ENCODE results near the gene PHF21A.

The PHF21A gene

DNA sequence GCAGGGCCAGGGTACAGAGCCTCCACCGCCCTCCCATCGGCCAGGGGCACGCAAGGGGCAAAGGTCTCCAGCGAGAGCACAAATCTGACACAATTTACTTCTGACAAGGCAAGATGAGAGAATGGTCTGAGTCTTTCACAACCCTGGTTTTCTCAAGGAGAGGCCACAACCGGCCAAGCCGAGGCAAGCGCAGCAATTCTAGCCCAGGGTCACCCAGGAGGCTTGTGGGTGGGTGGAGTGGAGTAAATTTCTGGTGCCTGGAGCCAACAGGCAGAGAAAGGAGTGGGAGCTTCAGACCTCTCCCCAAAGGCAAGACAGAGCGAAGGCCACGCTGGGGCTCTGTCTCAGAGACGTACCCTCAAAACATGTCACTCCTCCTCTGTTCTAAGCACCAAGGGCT is 189.5 kb downstream of the PHF21A start:
- no peak for DNase-seq

DNA sequence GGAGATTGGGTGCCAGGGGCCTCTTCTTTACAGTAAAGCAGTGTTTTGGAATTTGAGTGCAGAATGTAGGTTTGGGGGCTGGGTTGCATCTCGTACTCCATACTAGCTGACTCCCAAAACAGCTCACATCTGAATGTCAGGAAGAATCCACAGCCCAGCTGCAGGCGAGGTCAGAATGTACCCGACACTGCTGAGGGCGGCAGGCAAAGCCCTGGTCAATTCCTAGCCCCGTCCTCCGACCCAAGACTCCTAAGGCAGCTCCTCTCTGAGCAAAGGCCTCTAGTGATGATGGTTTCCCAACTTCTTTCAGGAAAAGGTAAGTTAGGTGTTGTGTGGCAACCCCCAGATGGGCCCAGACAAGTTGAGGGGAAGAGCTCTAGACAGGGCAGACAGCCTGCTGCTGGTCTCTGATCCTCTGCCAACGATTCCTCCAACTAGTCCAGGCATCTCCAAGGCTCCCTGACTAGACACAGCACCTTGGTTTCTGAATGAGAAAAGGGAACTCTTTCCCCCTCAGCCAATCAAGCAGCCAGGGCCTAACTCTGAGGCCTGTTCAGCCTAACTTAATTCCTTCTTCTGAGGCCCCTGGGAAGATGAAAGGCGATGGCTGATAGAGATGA is 190.2 kb downstream of the PHF21A start:
- DNase-seq: no peak

DNA sequence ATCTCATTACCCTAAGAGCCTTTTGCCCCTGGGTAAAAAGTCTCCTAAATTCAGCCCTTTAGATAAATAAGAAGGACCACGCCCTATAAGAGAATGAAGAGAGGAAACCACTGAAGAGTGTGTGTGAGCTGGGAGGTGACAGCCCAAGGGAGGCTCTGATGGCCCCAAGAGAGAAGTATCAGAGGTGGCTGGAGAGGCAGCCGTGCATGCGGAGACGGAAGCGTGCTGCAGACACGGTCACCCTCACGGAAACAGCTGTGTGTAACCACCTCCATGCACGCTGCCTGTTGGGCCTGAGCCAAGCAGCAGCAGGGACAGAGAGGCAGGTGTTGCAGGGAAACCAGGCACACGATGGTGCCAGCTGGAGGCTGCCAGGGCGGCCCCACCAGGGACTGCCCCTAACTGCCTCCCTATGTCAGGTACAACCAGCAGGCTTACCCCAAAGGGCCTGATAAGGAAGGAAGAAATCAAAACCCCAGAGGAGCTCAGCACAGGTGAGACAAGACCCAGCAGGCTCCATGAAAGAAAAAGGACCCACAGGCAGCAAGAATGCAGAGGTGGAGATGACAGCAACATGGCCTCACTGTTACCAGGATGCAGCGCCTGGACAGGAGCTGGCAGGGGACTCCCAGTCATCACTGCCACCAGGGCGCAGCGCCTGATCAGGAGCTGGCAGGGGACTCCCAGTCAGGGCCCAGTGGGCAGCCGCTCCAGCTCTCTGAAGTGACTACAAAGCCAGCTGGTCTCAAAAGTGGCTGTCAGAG is 191.0 kb downstream of the PHF21A start:
- DNase-seq: no peak

DNA sequence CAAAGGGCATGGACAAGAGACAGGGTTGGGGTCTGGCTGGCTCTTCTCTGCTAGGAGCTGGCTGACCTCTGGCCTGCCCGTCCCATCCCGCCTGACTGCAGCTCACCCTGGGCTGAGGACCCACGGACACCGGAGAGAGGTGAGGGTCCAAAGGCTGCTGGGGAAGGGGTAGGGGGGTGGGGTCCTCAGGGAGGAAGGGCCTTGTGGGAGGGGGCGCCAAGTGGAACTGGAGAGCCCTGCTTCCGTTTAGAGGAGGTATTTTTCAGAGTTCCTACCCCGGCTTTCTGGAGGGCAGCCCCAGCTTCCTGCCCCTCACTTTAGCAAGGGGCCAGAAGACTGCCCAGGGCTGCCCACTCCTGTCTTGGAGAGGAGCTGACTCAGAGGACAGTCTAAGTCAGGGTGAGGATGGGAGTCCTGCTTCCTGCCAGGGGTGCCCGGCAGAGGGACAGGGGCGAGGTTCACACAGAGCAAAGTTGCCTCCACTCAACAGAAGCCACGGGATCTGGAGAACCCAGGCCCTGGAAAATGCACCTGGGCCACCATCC is 191.7 kb downstream of the PHF21A start:
- DNase-seq: no peak

DNA sequence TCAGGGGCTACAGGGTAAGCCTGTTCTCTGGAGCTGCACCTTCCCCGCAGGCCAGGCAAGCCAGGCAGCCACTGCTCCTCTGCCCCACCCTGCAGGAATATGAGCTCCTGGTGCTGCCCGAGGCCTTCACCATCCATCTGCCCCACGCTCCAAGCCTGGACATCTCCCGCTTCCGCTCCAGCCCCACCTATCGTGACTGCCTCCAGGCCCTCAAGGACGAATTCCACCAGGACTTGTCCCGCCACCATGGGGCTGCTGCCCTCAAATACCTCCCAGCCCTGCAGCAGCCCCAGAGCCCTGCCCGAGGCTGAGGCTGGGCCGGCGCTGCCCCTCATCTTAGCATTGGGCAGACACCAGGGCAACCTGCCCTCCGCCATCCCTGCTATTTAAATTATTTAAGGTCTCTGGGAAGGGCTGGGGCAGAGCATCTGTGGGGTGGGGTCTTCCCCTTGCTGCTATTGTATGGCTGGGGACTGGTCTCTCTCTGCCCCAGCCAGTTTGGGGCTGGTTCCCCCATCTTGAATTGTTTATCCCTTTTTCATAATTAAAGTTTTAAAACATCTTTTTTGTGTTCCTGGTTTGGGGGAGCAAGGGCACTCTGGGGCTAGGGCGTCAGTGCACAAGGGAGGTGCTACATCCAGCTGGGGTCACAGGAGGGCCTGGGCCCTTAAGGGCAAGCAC is 192.6 kb downstream of the PHF21A start:
- DNase-seq: no peak

DNA sequence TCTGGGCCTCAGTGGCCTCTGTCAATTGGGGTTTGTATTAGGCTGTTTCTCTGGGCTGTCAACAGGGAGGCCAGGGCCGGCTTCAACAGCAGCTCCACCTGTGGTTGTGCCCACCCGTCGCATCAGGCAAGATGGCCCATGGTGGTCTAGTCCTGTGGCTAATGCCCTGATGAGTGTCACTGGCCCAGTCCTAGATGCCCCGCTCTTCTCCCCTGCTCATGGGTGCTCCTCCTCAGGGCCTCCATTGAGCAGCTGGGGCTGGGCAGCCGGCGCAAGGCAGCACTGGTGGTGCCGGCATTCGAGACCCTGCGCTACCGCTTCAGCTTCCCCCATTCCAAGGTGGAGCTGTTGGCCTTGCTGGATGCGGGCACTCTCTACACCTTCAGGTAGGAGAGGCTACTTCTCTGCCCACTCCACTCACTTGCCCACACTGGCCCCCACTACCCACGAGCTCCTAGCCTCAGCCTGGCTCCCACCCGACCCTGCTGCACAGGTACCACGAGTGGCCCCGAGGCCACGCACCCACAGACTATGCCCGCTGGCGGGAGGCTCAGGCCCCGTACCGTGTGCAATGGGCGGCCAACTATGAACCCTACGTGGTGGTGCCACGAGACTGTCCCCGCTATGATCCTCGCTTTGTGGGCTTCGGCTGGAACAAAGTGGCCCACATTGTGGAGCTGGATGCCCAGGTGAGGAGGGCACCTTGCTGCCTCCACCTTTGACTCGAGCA is 193.4 kb downstream of the PHF21A start:
- DNase-seq: no peak

DNA sequence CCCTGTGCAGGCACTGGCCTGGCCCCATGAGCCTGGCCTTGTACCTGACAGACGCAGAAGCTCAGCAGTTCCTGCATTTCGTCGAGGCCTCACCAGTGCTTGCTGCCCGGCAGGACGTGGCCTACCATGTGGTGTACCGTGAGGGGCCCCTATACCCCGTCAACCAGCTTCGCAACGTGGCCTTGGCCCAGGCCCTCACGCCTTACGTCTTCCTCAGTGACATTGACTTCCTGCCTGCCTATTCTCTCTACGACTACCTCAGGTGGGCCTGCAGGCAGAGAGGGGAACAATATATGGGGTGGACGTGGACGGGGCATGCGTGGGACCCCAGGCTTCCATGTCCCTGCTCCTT is 193.9 kb downstream of the PHF21A start:
- no peak for DNase-seq

DNA sequence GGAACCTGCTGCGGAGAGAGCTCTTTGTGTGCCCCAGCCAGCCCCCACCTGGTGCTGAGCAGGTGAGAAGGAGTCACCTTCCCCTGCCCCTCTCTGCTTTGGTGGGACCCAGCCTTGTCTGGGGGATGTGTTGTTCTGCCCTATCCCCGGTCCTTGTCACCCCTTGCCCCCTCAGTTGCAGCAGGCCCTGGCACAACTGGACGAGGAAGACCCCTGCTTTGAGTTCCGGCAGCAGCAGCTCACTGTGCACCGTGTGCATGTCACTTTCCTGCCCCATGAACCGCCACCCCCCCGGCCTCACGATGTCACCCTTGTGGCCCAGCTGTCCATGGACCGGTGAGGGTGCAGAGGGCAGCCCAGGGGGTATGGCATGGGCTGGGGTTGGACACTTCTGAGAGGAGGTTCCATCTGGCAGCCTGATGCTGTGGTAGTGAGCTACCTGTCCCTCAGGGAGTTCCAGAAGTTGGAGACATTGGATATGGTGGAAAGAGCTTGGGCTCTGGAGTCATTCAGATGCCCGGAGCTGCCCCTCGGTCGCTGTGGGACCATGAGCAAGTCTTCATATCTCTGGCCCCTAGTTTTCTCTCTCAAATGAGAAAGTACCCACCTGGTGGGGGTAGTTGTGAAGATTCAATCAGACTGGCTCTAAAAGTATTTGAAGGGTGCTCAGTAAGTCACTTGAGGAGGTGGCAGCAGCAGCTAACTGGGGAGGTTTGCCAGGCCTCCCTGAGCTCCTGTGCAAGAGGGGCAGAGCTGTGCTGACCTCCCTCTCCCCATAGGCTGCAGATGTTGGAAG is 194.5 kb downstream of the PHF21A start:
- DNase-seq: no peak

DNA sequence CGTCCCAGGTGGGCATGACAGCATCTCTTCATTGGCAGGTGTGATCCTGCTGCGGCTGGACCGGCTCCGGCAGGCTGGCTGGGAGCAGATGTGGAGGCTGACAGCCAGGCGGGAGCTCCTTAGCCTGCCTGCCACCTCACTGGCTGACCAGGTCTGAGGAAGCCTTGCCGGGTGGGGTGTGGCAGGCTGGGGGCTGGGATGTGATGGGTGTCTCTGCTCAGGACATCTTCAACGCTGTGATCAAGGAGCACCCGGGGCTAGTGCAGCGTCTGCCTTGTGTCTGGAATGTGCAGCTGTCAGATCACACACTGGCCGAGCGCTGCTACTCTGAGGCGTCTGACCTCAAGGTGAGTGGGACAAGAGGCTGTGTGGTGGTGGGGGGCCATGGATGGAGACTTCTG is 195.3 kb downstream of the PHF21A start:
- DNase-seq: no peak

DNA sequence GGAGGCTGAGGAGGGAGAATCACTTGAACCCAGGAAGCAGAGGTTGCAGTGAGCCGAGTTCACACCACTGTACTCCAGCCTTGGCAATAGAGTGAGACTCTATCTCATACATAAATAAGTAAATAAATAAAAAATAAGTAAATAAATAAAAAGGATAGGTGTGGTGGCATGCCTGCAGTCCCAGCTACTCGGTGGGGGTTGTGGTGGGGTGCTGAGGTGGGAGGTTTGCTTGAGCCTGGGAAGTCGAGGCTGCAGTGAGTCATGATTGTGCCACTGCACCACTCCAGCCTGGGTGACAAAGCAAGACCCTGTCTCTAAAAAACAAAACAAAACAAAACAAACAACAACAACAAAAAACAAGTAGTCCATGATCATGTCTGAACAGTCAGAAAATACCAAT is 195.7 kb downstream of the PHF21A start:
- DNase-seq: no peak

DNA sequence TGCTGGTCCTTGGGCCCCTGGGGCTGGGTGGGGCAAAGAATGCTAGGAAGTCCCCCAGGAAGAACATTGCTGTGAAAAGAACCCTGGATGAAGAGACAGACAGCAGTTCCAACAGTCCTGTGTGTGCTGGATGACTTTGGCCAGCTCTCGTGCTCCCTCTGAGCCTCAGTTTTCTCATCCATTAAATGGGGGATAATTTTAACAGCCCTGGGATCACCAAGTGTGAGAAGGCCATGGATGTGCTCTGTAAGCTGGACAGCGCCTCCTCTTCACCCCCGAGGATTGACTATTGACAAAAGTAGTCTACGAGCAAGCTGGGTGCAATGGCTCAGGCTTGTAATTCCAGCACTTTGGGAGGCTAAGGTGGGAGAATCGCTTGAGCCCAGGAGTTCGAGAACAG is 196.3 kb downstream of the PHF21A start:
- no peak for DNase-seq

DNA sequence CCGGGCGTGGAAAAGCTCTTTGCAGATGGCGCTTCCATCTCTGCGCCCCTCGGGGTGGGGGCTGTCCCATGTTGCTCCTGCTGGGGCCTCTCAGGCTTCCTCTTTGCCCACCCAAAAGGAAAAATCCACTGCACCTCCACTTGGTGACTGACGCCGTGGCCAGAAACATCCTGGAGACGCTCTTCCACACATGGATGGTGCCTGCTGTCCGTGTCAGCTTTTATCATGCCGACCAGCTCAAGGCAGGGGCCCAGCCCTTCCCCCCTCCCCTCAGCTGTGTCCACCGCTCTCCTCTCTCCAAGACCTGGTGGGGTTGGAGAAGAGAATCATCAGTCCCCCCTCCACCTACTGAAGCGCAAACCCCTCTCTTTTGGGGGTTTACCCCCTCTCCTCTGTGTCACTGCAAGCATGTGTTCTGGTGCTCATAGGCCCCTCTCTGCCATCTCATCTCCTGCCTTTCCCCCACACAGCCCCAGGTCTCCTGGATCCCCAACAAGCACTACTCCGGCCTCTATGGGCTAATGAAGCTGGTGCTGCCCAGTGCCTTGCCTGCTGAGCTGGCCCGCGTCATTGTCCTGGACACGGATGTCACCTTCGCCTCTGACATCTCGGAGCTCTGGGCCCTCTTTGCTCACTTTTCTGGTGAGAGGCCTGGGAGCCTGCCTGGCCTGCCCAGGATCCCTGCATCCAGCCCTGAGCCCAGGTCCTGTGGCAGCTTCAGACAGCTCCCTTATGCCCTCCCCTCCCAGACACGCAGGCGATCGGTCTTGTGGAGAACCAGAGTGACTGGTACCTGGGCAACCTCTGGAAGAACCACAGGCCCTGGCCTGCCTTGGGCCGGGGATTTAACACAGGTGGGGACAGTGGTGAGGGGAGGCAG is 197.0 kb downstream of the PHF21A start:
- DNase-seq: no peak

DNA sequence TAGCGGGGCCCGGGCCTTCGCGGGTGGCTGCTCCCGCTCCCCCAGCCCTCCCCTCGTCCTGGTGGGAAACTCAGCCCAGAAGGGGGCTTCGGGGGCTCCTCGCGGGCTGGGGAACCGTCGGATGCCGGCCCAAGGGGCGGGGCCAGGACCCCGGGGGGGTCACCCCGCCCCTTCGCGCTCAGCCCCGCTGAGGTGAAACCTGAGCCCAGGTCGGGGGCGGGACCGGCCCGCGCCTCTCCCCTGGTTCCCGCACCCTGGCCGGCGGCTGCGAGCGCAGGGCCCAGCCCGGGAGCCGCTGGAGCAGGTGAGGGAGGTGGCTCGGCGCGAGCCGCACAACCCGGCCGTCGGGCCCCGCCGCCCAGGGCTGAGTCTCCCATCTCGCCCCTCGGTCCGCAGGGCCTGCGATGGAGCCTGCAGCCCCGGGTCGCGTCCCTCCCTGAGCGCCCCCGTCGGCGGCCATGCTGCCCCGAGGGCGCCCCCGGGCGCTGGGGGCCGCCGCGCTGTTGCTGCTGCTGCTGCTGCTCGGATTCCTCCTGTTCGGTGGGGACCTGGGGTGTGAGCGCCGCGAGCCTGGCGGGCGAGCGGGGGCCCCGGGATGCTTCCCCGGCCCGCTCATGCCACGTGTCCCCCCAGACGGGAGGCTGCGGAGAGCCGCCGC is 198.7 kb downstream of the PHF21A start, which contains the start of gene LARGE2:
Gene LARGE2, plus strand, starts transcription at position 232 of the 658 bp plus-strand sequence. Its CDS starts 227 bp downstream, at position 459.
- DNase-seq: no peak

DNA sequence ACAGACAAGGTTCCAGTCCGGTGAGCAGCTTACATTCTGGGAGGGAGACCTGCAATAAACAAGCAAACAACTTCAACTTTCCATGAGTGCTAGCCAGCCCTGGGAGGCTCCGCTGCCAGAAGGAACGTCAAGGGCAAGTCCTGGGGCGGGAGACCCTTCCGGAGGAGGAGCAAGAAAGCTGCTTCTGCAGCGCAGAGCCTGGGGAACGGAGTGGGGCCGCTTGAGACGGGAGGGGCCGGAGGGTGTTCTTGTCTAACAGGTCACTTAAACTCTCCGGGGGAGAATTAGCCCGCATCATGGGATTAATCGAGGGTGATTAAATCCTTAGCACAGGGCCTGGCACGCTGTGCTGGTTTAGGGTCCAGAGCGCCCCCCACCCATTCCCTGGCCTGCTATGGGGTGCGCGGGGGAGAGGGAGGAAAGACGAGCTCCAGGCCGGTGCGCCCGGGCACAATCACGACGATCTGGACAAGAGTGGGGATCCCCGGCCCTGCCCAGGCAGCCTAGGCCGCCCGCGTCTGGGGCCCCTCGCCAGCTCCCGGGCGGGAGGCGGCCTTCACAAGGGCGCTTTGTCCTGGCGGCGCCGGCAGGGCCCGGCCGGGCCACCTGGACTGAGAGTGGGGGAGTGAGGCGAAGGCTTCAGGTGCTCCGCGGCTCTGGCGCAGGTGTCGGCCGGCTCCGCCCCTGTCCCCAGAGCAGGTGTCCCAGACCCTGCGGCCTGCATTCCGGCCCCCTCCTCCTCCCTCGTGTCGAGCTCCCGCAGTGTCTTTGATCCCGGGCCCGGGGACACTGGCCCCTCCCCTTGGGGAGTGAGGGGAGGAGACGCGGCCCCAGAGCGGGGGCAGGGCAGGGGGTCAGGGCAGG is 199.5 kb downstream of the PHF21A start:
- no peak for DNase-seq

DNA sequence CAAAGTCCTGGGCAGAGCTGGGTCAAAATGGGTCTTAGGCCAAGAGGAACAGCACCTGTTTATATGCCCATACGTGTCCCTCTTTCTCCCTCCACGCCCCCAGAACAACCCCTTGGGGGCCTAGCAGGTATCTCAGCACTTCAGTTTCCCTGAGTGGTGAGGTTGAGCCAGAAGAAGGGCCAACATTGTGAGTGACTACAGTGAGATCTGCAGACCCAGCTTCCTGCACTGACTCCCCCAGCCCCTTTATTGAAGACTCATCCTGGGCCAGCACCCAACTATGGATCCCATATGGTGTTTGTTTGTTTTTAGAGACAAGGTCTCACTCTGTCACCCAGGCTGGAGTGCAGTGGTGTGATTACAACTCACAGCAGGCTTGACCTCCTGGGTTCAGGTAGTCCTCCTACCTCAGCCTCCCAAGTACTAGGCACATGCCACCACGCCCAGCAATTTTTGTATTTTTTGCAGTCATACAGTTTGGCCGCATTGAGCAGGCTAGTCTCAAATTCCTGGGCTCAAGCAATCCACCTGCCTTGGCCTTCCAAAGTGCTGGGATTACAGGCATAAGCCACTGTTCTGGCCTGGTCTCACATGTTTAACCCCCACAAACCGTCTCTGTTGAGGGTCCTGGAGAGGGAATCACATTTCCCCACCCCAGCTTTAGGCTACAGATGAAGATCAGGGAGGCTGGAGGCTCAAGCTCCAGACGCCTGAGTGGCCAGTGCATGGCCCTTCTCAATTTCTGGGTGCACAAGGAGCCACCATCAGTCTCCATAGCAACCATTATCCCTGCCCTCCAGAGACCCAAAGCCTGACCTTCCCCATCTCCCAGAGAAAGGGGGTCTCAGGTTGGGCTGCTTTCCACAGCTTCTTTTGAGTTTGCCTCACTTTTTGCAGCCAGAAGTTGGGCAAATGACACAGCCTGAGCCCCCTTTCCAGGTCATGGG is 200.4 kb downstream of the PHF21A start:
- DNase-seq: no peak

DNA sequence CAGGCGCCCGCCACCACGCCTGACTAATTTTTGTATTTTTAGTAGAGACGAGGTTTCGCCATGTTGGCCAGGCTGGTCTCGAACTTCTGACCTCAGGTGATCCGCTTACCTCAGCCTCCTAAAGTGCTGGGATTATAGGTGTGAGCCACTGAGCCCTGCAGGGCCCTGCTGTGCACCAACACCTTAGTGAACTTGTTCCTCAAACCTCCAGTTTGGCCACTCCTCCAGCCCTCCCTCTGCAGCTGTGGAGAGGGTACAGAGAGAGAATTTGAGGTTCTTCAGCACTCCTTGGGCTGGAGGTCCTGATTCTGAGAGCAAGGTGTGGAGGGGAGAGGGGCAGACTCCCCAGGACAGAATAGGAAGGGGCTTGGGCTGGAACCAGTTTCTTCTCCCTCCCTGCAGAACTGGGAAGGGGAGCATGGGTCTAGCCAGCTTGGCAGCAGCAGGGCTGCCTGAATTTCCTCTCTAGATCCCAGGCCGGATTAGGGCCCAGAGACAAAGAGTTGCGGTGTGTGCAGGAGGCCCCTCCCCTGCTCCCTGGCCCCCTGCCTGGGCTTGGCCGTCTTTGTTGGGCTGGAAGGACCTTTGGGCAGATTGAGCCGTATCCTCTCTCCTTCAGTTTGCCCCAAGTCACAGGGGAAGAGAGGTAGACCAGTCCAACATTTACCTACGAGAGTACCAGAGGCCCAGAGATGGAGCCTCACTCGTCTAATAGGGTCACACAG is 201.3 kb downstream of the PHF21A start:
- no peak for DNase-seq

DNA sequence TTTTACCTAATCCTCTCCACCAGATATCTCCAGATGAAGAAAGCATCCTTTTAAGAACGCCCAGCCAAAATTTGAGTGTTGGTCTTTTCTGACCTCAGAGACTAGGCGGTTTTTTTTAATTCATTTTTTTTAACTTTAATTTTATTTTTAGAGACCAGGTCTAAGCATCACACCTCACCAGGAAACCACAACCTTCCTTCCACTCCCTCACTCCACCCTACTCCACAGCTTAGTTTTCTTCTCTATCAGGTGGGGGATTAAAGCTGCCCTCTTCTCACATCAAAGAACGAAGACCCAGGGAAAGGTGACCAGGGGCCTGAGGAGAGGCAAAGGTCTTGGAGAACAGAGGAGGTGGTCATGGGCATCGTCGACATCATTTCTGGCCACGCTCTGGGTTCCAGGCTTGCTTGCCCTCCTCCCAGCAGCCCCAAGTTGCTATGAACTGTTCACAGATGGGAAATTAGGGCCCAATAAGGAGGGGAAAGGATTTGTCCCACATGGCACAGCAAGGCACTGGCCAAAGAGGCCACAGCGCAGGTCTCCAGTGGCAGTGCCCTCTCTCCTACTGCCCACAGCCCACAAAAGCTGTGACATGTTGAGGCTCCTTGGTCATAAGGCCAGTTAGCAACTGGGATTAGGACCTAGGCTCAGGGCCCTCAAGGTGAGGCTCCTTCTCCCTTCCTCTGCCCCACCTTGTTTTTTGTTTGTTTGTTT is 202.1 kb downstream of the PHF21A start:
- DNase-seq: no peak

All from hippocampal formation (tissue), 2 donors.